ENCODE results near the gene RAD52. TPM values are rescaled to one million over a fixed set of nuclear protein-coding genes. Genes with fewer than 3 reads are reported as not detected.

The RAD52 gene
- total RNA-seq, 2 donors from 2014 or later: 10.5 to 13.5 TPM

DNA sequence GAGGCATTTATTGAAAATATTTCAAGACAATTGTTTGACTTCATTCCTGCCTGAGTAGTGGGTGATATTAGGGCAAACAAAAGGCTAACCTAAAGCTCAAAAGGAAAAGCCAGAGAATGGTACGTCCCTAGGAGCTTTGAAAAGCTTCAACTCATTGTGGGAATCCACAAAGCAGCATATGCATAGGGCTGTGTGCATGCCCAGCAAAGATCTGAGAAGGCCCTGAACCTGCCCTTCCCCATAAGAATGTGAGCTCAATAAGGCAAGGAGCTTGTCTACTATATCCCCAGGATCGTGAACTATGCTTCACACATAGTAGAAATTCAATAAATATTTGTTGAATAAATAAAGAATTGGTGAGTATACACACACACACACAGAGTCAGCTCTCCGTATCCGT lies 19.1 kb upstream of the RAD52 start:
- H3K27ac ChIP-seq: no peak overlapping the region

DNA sequence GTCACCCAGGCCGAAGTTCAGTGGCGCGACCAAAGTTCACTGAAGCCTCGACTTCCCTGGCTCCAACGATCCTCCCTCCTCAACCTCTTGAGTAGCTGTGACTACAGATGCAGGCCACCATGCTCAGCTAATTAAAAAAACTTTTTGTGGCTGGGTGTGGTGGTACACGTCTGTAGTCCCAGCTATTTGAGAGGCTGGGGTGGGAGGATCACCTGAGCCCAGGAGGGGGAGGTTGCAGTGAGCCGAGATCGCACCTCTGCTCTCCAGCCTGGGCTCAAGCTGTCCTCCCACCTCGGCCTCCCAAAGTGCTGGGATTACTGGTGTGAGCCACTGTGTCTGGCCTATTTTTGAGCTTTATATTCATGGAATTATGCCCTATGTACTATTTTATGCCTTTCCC lies 18.1 kb upstream of the RAD52 start:
- no peaks in the 10 kb centered on the region for H3K4me1 ChIP-seq
- TF ChIP-seq POLR2A (IDR thresholded peaks at IDR 0.05): no peak
- TF ChIP-seq, protein P1, sequence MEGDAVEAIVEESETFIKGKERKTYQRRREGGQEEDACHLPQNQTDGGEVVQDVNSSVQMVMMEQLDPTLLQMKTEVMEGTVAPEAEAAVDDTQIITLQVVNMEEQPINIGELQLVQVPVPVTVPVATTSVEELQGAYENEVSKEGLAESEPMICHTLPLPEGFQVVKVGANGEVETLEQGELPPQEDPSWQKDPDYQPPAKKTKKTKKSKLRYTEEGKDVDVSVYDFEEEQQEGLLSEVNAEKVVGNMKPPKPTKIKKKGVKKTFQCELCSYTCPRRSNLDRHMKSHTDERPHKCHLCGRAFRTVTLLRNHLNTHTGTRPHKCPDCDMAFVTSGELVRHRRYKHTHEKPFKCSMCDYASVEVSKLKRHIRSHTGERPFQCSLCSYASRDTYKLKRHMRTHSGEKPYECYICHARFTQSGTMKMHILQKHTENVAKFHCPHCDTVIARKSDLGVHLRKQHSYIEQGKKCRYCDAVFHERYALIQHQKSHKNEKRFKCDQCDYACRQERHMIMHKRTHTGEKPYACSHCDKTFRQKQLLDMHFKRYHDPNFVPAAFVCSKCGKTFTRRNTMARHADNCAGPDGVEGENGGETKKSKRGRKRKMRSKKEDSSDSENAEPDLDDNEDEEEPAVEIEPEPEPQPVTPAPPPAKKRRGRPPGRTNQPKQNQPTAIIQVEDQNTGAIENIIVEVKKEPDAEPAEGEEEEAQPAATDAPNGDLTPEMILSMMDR (IDR thresholded peaks at IDR 0.05): no peak
- H3K36me3 ChIP-seq (replicated peaks in 1 of 2; ENCODE audit: insufficient read depth in 1 of 2, low read depth in 2 of 2): no peaks in the 10 kb centered on the region
- H3K27ac ChIP-seq: no peak overlapping the region
- no peak overlapping the region for H3K4me3 ChIP-seq
- no peaks in the 10 kb centered on the region for H3K27me3 ChIP-seq
- H3K9me3 ChIP-seq: no peaks in the 10 kb centered on the region
- intact Hi-C loops (cut with DNase I): no loop called here
- WGBS, 2 donors: 76 to 81% methylated on average over 7 to 9 of the region's 9 CpGs
- DNase-seq (no peak), ATAC-seq (no peak)

More for the DNA sequence above, 19.1 kb upstream of the RAD52 start:
- no peak for ATAC-seq
- no peak for DNase-seq
- no peaks in the 10 kb centered on the region for H3K4me1 ChIP-seq
- H3K27me3 ChIP-seq: no peaks in the 10 kb centered on the region
- no peaks in the 10 kb centered on the region for H3K9me3 ChIP-seq
- no peak overlapping the region for H3K4me3 ChIP-seq
- intact Hi-C loops (cut with DNase I): no loop called here
- no peaks in the 10 kb centered on the region for H3K36me3 ChIP-seq (replicated peaks in 1 of 2; ENCODE audit: insufficient read depth in 1 of 2, low read depth in 2 of 2)
- no peak for TF ChIP-seq POLR2A (IDR thresholded peaks at IDR 0.05)
- TF ChIP-seq, protein P1 (IDR thresholded peaks at IDR 0.05): no peak
- 56 to 66% methylated on average over 4 of the region's 4 CpGs for WGBS, 2 donors

DNA sequence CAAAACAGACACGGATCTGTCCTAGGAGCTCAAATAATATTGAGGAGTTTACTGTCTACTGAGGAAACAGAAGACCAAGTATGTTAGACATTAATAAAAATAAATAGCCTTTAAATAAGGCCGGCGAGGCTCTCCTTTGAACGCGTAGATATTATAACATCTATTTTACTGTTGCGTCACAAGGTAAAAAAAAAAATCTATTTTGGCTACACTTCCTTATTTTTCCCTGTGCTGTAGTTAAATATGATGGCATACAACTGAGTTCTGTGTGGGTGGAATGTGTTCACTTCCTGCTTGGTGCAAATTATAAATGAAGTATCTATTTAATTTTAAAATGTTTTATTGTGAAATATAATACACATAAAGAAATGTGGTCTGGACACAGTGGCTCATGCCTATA lies 17.2 kb upstream of the RAD52 start:
- TF ChIP-seq POLR2A (IDR thresholded peaks at IDR 0.05): no peak
- TF ChIP-seq, protein P1 (IDR thresholded peaks at IDR 0.05): no peak
- Histone ChIP-seq H3K9me3 (no peaks in the 10 kb centered on the region), H3K36me3 (replicated peaks in 1 of 2; ENCODE audit: insufficient read depth in 1 of 2, low read depth in 2 of 2) (no peaks in the 10 kb centered on the region), H3K27me3 (no peaks in the 10 kb centered on the region), H3K4me3 (no peak overlapping the region), H3K4me1 (no peaks in the 10 kb centered on the region), H3K27ac (no peak overlapping the region)
- 70 to 86% methylated on average over 6 of the region's 6 CpGs for WGBS, 2 donors
- intact Hi-C loops (cut with DNase I): no loop called here
- no peak for DNase-seq
- ATAC-seq: no peak

DNA sequence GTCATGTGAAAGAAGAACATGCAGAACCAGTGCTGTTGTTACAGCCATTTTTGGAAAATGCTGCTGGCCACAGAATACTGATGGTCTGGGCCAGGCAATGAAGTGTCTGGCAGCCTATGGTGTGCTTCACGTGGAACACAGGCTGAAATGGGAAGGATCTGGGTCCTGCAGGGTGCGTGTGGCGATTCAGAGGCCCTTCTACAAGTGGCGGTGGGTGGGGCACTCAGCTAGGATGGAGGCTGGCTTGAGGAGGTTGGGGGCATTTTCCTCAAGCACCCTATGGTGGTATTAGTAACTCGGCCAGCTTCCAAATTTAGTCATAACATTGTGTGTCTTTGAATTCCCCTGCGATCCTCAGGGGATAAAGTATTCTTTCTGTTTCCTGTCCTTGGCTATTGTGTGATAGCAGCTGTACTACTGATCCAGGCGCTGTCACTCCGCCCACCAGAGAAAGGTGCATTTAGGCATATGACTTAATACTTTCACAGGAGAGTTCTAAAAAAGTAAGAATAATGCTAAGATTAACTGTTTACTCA lies 9.2 kb upstream of the RAD52 start:
- intact Hi-C loops (cut with DNase I): loop anchor here (10.0 kb wide), 1 partner anchor 394 kb away; no protein-coding TSS in a partner anchor
- Histone ChIP-seq H3K9me3 (no peaks in the 10 kb centered on the region), H3K27ac (no peak overlapping the region), H3K4me1 (no peaks in the 10 kb centered on the region), H3K27me3 (no peaks in the 10 kb centered on the region), H3K4me3 (no peak overlapping the region), H3K36me3 (replicated peaks in 1 of 2; ENCODE audit: insufficient read depth in 1 of 2, low read depth in 2 of 2) (no peaks in the 10 kb centered on the region)
- ATAC-seq: no peak
- no peak for DNase-seq
- WGBS, 2 donors: 70 to 71% methylated on average over 7 to 8 of the region's 8 CpGs
- TF ChIP-seq POLR2A (IDR thresholded peaks at IDR 0.05): no peak
- TF ChIP-seq, protein P1 (IDR thresholded peaks at IDR 0.05): no peak

DNA sequence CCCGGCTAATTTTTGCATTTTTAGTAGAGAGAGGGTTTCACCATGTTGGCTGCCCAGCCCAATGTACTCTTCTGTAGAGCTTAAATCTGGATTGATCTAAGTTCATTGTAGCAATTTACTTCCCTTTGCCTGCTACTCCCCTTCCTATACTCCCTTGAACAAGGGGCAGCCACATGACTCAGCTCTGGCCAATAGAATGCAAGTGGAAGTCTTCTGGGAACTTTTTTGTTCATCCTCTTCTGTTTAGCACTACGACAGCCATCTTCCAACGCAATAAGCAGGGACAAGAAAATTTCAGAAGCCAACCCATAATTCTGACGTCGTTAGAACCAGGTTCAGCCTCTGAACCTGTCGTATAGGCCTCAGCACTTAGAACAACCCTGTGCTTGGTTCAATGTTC lies 6.4 kb upstream of the RAD52 start:
- no peak for DNase-seq
- no peaks in the 10 kb centered on the region for H3K36me3 ChIP-seq (replicated peaks in 1 of 2; ENCODE audit: insufficient read depth in 1 of 2, low read depth in 2 of 2)
- no peak overlapping the region for H3K27ac ChIP-seq
- H3K4me3 ChIP-seq: no peak overlapping the region
- no peaks in the 10 kb centered on the region for H3K9me3 ChIP-seq
- TF ChIP-seq, protein P1 (IDR thresholded peaks at IDR 0.05): no peak
- TF ChIP-seq POLR2A (IDR thresholded peaks at IDR 0.05): no peak
- H3K4me1 ChIP-seq: no peaks in the 10 kb centered on the region
- ATAC-seq: no peak
- no peaks in the 10 kb centered on the region for H3K27me3 ChIP-seq
- intact Hi-C loops (cut with DNase I): loop anchor here (10.0 kb wide), 1 partner anchor 391 kb away; no protein-coding TSS in a partner anchor
- 92 to 93% methylated on average over 6 of the region's 6 CpGs for WGBS, 2 donors

All from body of pancreas (tissue), 4 donors.